HG03432 (cell line): Measurements from ENCODE around the gene DCST1.

Experiments
- ATAC-seq: cut with Tn5 transposase; IDR thresholded peaks from one replicate; pipeline ENCODE4 v1.9.1; 2021; ENCODE audit warnings: mild to moderate bottlenecking, moderate library complexity; ENCODE audit not compliant: unreplicated experiment

DCST1 gene

GRCh38 chr1:155030243-155030795 lies 3.3 kb upstream of the DCST1 start:
- ATAC-seq: no peak

DNA sequence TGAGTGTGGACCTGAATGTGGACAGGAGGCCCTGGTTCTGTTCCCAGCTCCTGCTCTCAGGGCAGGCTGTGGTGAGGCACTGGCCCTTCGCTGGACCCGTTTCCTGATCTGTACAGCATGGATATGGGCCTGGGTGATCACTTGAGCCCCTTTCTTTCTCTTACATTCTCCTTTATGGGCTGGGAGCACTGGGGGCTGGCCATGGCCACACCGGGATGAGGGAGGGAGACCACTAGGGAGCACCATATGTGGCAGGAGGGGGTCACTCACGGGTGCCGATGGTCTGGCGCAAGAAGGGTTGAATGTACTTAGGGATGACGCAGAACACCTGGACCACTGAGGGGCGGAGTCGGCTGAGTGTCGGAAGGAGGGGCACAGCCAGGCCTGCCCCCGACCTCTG lies 2.7 kb upstream of the DCST1 start:
- ATAC-seq: no peak

- no peak for ATAC-seq
Observed at GRCh38 chr1:155032886-155033285, 738 bp upstream of the DCST1 start.

DNA sequence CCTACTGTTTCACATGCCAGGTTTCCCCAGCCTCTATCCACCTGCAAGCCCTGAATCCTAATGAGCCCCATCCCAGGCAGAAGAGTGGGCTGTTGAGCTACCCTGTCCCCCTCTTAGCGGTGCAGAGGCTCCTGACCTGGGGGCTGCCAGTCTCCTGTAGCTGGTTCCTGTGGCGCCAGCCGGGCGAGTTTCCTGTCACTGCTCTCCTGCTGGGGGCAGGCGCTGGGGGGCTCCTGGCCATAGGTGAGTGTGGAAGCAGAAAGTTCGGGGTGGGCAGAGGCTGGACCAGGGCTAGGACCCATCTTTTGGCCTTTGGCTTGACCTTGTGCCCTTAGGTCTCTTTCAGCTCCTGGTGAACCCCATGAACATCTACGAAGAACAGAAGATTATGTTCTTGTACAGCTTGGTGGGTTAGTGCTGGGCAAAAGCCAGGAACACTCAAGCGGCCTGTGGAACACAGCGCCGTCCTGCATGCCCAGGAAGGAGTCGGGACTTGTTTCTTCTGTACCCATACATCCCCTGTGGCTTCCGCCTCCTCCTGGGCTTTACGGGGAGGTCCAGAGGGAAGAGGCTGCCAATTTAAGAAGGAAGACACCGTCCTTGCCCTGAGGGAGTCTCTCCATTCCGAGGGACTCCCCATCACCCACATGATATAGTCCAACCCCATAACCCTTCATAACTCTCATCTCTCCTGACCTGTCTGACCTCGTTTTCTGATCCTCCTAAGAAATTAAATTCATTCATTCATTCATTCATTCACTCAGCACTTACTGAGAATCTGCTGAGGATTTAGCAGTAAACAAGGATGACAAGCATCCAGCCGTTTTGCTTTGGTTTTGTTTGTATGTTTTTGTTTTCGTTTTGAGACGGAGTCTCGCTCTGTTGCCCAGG lies 939 bp downstream of the DCST1 start:
- ATAC-seq: no peak

DNA sequence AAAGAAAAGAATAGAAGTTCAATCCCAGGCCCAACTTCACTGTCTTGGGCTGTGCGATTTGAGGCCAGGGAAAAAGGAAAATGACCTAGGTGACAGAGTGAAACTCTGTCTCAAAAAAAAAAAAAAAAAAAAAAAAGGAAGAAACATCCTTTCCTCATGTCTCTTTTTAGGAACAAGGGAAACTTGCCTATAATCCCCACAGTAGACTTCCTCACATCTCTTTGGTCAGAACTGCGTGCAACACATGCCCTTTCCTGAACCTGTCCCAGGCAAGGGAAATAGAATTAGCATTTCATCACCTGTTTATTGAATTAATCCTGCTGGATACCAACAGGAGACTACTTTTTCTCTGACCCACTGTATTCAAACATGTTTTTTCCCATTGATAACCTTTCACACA lies 2.3 kb downstream of the DCST1 start:
- ATAC-seq: no peak

GRCh38 chr1:155037043-155037442 lies 3.4 kb downstream of the DCST1 start:
- no peak for ATAC-seq

GRCh38 chr1:155037851-155038441 lies 4.3 kb downstream of the DCST1 start:
- ATAC-seq: no peak

- no peak for ATAC-seq
Observed at GRCh38 chr1:155038602-155039307, 5.1 kb downstream of the DCST1 start.

DNA sequence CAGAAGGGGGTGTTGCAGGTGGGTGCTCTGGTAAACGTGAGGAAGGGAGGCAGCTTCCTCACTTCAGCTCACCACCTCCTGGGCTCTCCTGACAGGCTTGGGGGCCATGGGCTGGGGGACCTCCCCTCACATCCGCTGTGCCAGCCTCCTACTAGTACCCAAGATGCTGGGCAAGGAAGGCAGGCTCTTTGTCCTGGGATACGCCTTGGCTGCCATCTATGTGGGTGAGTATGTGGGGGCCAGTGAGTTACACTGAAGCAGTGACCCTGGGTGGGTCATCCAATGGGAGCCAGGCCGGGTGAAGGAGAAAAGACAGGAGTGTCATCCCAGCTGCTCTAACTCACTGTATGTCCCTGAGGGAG lies 5.7 kb downstream of the DCST1 start:
- no peak for ATAC-seq

- no peak for ATAC-seq
Observed at GRCh38 chr1:155040358-155041093, 6.9 kb downstream of the DCST1 start.

GRCh38 chr1:155042789-155043188 lies 9.2 kb downstream of the DCST1 start:
- no peak for ATAC-seq

DNA sequence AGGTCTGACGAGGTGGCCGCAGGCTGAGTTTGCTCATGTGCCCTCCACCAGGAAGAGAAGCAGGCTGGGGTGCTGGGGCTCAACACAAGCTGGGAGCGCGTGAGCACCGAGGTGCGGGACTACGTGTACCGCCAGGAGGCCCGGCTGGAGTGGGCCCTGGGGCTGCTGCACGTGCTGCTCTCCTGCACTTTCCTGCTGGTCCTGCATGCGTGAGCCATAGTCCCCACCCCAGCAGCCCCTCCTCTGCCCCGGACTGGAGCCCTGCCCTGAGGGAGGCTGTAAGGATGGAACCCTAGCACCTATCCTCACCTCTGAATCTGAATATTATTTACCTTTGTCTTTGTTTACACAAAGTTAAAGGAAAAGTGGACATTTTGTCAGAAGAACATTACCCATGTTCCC lies 9.7 kb downstream of the DCST1 start:
- ATAC-seq: no peak

- no peak for ATAC-seq
Observed at GRCh38 chr1:155043793-155044192, 10.2 kb downstream of the DCST1 start.

GRCh38 chr1:155044365-155044764 lies 10.7 kb downstream of the DCST1 start:
- no peak for ATAC-seq

DNA sequence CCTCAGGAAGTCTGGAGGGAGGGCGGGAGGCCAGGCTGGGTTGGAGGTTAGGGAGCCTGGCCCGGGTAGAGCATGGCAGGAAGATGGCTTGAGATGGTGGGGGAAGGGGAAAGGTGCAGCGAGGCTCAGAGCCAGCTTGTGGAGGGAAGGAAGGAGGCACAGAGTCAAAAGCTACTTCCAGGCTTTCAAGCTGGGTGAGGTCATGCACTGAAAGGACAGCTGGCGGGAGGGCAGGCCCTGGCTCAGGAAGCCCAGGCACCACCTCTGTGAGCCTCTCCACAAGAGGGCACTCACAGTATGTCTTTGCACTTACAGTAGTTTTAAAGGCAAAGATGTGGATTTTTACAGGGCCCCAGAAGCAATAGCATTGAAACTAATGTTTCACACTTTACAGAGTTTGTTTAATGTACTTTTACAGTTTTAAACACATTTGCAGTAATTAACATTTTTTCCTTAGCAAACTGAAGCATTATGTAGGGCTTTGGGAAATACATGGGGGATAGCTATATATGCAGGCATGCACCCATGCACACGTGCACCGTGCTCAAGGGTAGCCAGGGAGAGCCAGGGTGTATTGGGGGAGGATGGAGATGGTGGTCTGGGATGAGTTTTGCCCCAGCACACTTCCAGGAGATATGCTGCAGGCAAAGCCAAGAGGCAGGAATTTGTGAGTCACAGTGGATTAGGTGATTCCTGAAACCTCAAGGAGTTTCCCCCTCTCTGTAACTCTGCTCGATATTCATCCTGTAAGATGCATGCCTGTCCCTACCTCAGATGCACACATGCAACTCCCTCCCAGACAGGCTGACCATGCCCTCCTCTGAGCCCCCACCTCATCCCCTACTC lies 11.4 kb downstream of the DCST1 start:
- no peak for ATAC-seq

DNA sequence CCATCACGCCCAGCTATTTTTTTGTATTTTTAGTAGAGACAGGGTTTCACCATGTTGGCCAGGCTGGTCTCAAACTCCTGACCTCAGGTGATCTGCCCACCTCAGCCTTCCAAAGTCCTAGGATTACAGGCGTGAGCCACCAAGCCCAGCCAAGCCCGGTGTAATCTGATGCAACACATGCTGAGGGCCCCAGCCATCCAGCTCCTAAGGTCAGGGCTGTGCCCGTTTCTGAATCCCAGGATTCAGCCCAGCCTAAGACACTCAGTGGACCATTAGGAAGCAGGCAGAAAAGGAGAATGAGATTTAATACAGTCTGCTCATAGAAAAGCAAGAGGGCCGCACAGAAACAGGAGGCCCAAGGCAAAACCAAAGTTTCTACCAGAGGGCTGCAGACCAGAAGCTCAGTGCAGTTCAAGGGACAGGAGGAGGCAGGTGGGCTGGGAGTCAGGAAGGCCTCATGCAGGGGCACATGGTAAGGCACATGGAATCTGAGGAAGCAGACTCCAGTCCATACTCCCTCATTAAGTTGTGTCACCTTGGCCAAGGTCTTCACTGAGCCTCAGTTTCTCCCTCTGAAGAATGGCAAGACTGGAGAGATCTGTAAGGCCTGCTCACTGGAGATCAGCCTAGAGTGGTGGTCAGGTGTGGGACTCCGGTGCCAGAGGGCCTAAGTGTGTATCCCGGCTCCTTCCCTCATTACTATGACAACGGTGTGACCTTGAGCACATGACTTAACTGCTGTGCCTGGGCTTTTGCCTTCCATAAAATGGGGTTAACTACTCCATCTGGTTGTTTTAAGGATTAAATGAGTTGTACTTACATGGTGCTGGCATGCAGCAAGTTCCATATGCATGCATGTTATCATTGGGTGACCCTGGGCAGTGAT lies 15.1 kb downstream of the DCST1 start:
- ATAC-seq: no peak

DNA sequence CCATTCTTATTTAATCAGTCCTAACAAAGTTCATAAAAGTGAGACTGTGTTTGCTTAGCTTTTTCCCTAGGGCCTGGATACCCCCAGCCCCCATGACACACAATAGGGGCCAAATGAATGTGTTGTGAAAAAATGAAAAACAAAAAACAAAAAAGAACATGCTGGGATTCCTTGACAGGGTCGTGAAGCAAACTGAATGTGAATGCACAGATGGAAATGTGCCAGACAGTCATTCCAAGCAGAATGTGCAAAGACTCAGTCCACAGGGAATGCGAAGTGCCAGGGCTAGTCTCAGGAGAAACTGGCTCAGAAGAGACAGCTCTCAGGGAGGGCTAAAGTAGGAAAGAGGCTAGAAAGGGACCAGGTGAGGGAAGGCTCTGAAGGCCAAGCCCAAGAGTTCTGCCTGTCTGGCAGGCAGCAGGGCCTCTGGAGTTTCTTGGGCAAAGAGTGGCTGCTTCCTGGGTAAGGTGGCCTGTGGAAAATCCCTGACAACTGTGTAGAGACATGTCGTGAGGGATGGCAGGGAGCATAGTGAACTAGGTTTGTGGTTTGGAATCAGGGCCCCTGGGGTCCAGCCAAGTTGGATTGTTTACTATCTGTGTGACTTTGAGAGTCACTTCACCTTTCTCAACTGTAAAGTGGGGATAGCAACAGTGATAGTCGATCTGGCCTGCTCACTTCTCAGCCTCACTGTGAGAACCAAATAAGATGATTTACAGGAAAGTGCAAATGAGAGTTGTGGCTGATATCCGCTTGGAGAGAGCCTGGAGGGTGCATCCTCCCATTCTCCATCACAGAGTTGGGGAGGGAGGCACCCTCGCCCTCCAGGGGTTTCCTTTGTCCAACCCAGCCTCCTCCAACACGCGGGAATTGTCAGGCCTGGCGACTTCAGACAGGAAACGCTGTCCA lies 16.3 kb downstream of the DCST1 start:
- no peak for ATAC-seq
